ENCODE data around the gene DDOST.

- no peak for TF ChIP-seq CTCF (IDR thresholded peaks at IDR 0.05; ENCODE audit: insufficient read depth, low read length, poor library complexity, severe bottlenecking)
- TF ChIP-seq EZH2phosphoT487 (conservative IDR thresholded peaks at IDR 0.05; ENCODE audit: low read length), result no peak
Measured at GRCh38 chr1:20699558-20699957, 38.4 kb upstream of the DDOST start.

Data from SU-DHL-6 (cell line).